ENCODE results near the gene ENPEP. TPM values are rescaled to one million over a fixed set of nuclear protein-coding genes. Genes with fewer than 3 reads are reported as not detected.

The ENPEP gene
- total RNA-seq, 3 donors from 2014 or later = 5.0 to 10.2 (median 9.8) TPM

- no peak overlapping the region for H3K27ac ChIP-seq
- no peaks in the 10 kb centered on the region for H3K27me3 ChIP-seq
- H3K4me1 ChIP-seq = no peaks in the 10 kb centered on the region
- TF ChIP-seq POLR2A (IDR thresholded peaks at IDR 0.05) (no peak), POLR2AphosphoS5 (IDR thresholded peaks at IDR 0.05) (no peak), CTCF (IDR thresholded peaks at IDR 0.05) (no peak)
- intact Hi-C loops (cut with DNase I; ENCODE audit: low total_unique reads) = no loop called here
- H3K4me3 ChIP-seq = no peak overlapping the region
- H3K36me3 ChIP-seq = no peaks in the 10 kb centered on the region
- DNase-seq (ENCODE audit: low spot score in 2 of 2) = no peak
- H3K9me3 ChIP-seq = peaks cover 0 to 11% of the 10 kb centered on the region in 2 donors
Observed at GRCh38 chr4:110533590-110533910, 57.6 kb downstream of the ENPEP start.

- H3K4me1 ChIP-seq = no peaks in the 10 kb centered on the region
Observed at GRCh38 chr4:110533940-110534339, 58.0 kb downstream of the ENPEP start.

GRCh38 chr4:110540581-110540980, 64.6 kb downstream of the ENPEP start:
- Histone ChIP-seq H3K4me1 (no peaks in the 10 kb centered on the region), H3K4me3 (no peak overlapping the region), H3K9me3 (peaks cover 0 to 11% of the 10 kb centered on the region in 2 donors), H3K27me3 (no peaks in the 10 kb centered on the region), H3K27ac (no peak overlapping the region), H3K36me3 (no peaks in the 10 kb centered on the region)
- TF ChIP-seq POLR2AphosphoS5 (IDR thresholded peaks at IDR 0.05) (no peak), CTCF (IDR thresholded peaks at IDR 0.05) (no peak), POLR2A (IDR thresholded peaks at IDR 0.05) (no peak)
- intact Hi-C loops (cut with DNase I; ENCODE audit: low total_unique reads) = no loop called here
- no peak for DNase-seq (ENCODE audit: low spot score in 2 of 2)

More at GRCh38 chr4:110533940-110534339, 58.0 kb downstream of the ENPEP start:
- Histone ChIP-seq H3K4me3 (no peak overlapping the region), H3K27ac (no peak overlapping the region), H3K9me3 (peaks cover 0 to 11% of the 10 kb centered on the region in 2 donors), H3K27me3 (no peaks in the 10 kb centered on the region), H3K36me3 (no peaks in the 10 kb centered on the region)
- DNase-seq (ENCODE audit: low spot score in 2 of 2) = no peak
- TF ChIP-seq POLR2AphosphoS5 (IDR thresholded peaks at IDR 0.05) = no peak
- intact Hi-C loops (cut with DNase I; ENCODE audit: low total_unique reads) = no loop called here

DNA sequence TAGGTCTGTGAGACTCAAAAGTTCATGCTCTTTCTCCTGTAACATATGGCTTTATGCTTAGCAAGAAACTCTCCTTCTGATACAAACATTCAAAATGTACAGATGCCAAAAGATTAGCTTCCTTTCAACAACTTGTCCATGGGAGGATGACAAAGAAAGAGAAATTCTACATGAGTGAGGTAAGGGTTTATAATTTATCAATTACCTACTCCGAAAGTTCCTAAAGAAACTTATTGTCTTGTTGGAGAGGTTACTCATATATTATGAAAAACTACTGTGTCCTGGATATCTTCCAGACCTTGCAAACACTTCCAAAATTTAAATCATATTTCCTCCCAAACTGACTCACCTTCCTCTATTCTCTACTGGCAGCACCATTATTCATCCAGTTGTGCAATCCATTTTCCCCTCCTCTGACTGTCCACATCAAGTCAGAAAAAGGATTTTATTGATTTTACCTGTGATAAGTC, 65.1 kb downstream of the ENPEP start:
- H3K27ac ChIP-seq = no peak overlapping the region
- intact Hi-C loops (cut with DNase I; ENCODE audit: low total_unique reads) = no loop called here
- H3K4me1 ChIP-seq = no peaks in the 10 kb centered on the region
- no peak for TF ChIP-seq CTCF (IDR thresholded peaks at IDR 0.05)
- TF ChIP-seq POLR2A (IDR thresholded peaks at IDR 0.05) = no peak
- no peak for TF ChIP-seq POLR2AphosphoS5 (IDR thresholded peaks at IDR 0.05)
- no peak overlapping the region for H3K4me3 ChIP-seq
- DNase-seq (ENCODE audit: low spot score in 2 of 2) = no peak
- H3K27me3 ChIP-seq = no peaks in the 10 kb centered on the region
- H3K9me3 ChIP-seq = peaks cover 0 to 11% of the 10 kb centered on the region in 2 donors
- no peaks in the 10 kb centered on the region for H3K36me3 ChIP-seq

DNA sequence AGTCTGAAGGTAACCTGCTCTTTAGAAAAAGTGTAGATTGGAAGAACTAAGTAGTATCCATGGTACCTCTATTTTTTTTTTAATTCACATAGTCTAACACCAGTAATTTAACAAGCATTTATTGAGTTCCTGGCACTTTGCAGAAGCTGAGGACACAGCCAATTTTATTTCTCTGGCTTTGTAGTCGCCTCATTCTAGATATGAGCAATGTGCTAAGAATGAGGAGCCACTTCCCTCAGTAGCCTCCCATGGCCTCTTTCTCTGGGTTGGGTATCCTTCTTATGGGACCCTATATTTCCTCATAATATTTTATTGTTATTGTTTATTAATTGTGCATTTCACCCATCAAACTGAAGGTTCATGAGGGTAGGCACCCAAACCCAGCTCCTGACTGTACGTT, 67.6 kb downstream of the ENPEP start:
- Histone ChIP-seq H3K27ac (no peak overlapping the region), H3K9me3 (no peaks in the 10 kb centered on the region), H3K36me3 (no peaks in the 10 kb centered on the region), H3K4me1 (no peaks in the 10 kb centered on the region), H3K4me3 (no peak overlapping the region), H3K27me3 (no peaks in the 10 kb centered on the region)
- intact Hi-C loops (cut with DNase I; ENCODE audit: low total_unique reads) = no loop called here
- no peak for DNase-seq (ENCODE audit: low spot score in 2 of 2)
- TF ChIP-seq CTCF (IDR thresholded peaks at IDR 0.05) (no peak), POLR2A (IDR thresholded peaks at IDR 0.05) (no peak), POLR2AphosphoS5 (IDR thresholded peaks at IDR 0.05) (no peak)

DNA sequence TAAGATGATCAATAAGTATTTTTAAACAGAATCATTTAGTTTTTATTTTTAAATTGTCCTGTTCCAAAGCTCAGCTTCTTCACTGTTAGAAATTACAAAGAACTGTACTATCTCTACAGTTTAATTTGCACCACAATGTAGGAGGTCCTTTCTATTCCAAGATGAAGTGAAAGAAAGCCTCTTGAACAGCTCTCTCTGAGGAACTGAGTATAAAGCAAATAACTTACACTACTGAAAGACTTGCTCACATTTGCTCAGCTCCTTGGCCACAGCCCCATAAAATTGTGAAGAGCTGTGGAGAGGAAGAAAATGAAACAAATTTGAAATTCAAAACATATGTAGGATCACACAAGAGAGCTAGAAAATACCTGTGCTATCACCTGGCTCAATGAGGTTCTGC, 68.6 kb downstream of the ENPEP start:
- TF ChIP-seq POLR2A (IDR thresholded peaks at IDR 0.05) (no peak), POLR2AphosphoS5 (IDR thresholded peaks at IDR 0.05) (no peak), CTCF (IDR thresholded peaks at IDR 0.05) (no peak)
- Histone ChIP-seq H3K36me3 (no peaks in the 10 kb centered on the region), H3K4me3 (no peak overlapping the region), H3K4me1 (no peaks in the 10 kb centered on the region), H3K9me3 (no peaks in the 10 kb centered on the region), H3K27me3 (no peaks in the 10 kb centered on the region), H3K27ac (no peak overlapping the region)
- DNase-seq (ENCODE audit: low spot score in 2 of 2) = no peak
- intact Hi-C loops (cut with DNase I; ENCODE audit: low total_unique reads) = no loop called here
